HepG2 (cell line): ENCODE results near the gene ECSIT. TPM values are rescaled to one million over a fixed set of nuclear protein-coding genes. Genes with fewer than 3 reads are reported as not detected.
A peak's percentile ranks its signal among the peaks of the same experiment; 100 is the strongest.

Experiments used
- BCL3 ChIP-seq: sonication (generic); formaldehyde crosslinking; IDR thresholded peaks from 2 replicates; pipeline ENCODE4 v1.5.1; 2020; ENCODE audit warnings: mild to moderate bottlenecking, missing genetic modification reagents, moderate library complexity
- DMTF1 ChIP-seq: sonication (generic); formaldehyde crosslinking; IDR thresholded peaks from 2 replicates; pipeline ENCODE4 v1.4.0; 2020; ENCODE audit warnings: mild to moderate bottlenecking, missing genetic modification reagents
- HIC2 ChIP-seq: sonication (generic); formaldehyde crosslinking; IDR thresholded peaks from 2 replicates; pipeline ENCODE4 v1.9.0; 2022; ENCODE audit warnings: low read depth, missing genetic modification reagents
- KDM2A ChIP-seq: sonication (generic); formaldehyde crosslinking; IDR thresholded peaks from 2 replicates; pipeline ENCODE4 v1.4.0; 2020; ENCODE audit warnings: low read depth, missing genetic modification reagents, borderline replicate concordance
- KDM6A ChIP-seq: IDR thresholded peaks from 2 replicates; pipeline ENCODE4 v1.6.1; 2016; ENCODE audit warnings: low read depth
- MAFK ChIP-seq, 2 experiments: IDR thresholded peaks in 1 of 2; conservative IDR thresholded peaks in 1 of 2; 2 replicates each; pipeline ENCODE4 v1.6.1; 2011; ENCODE audit warnings: improper control_type of control experiment in 2 of 2, low read length in 2 of 2
- REL ChIP-seq: sonication (generic); formaldehyde crosslinking; conservative IDR thresholded peaks from 2 replicates; pipeline ENCODE4 v1.8.0; 2022; ENCODE audit warnings: mild to moderate bottlenecking, missing genetic modification reagents, moderate library complexity
- SMAD3 ChIP-seq: sonication (generic); formaldehyde crosslinking; IDR thresholded peaks from 2 replicates; pipeline ENCODE4 v1.4.0; 2020; ENCODE audit warnings: missing genetic modification reagents
- SNRNP70 ChIP-seq: fragments of 200-400 bp; formaldehyde crosslinking; IDR thresholded peaks from 2 replicates; pipeline ENCODE4 v1.6.1; 2017; ENCODE audit warnings: mild to moderate bottlenecking, low read depth, low read length, moderate library complexity
- SRSF9 ChIP-seq: fragments of 200-400 bp; formaldehyde crosslinking; IDR thresholded peaks from 2 replicates; pipeline ENCODE4 v1.6.1; 2018; ENCODE audit warnings: borderline replicate concordance, mild to moderate bottlenecking, low read depth, low read length; ENCODE audit not compliant: insufficient read depth, poor library complexity, severe bottlenecking
- TBP ChIP-seq: sonication (generic); formaldehyde crosslinking; IDR thresholded peaks from 2 replicates; pipeline ENCODE4 v1.5.0; 2020; ENCODE audit warnings: missing genetic modification reagents
- TSC22D2 ChIP-seq: sonication (generic); formaldehyde crosslinking; IDR thresholded peaks from 2 replicates; pipeline ENCODE4 v1.5.1; 2020; ENCODE audit warnings: missing genetic modification reagents, mild to moderate bottlenecking, borderline replicate concordance
- ZBTB8A ChIP-seq: sonication (generic); formaldehyde crosslinking; IDR thresholded peaks from 2 replicates; pipeline ENCODE4 v1.4.0; 2020; ENCODE audit warnings: mild to moderate bottlenecking, low read depth, missing genetic modification reagents, borderline replicate concordance
- ZFAT ChIP-seq: sonication (generic); formaldehyde crosslinking; conservative IDR thresholded peaks from 2 replicates; pipeline ENCODE4 v1.8.1; 2023; ENCODE audit warnings: missing genetic modification reagents, inconsistent platforms
- ZFP36L2 ChIP-seq: sonication (generic); formaldehyde crosslinking; IDR thresholded peaks from 2 replicates; pipeline ENCODE4 v1.4.0; 2020; ENCODE audit warnings: missing genetic modification reagents
- ZFP41 ChIP-seq: sonication (generic); formaldehyde crosslinking; IDR thresholded peaks from 2 replicates; pipeline ENCODE4 v1.4.0; 2020; ENCODE audit warnings: mild to moderate bottlenecking, missing genetic modification reagents, borderline replicate concordance
- ZMYM3 ChIP-seq: sonication (generic); formaldehyde crosslinking; IDR thresholded peaks from 2 replicates; pipeline ENCODE4 v1.5.1; 2020; ENCODE audit warnings: mild to moderate bottlenecking, missing genetic modification reagents
- ZNF205 ChIP-seq: IDR thresholded peaks from 2 replicates; pipeline ENCODE4 v1.6.1; 2018; ENCODE audit warnings: missing biosample characterization, missing genetic modification reagents
- ZNF264 ChIP-seq: sonication (generic); formaldehyde crosslinking; IDR thresholded peaks from 2 replicates; pipeline ENCODE4 v1.4.0; 2020; ENCODE audit warnings: missing genetic modification reagents
- ZSCAN12 ChIP-seq: sonication (generic); formaldehyde crosslinking; IDR thresholded peaks from 2 replicates; pipeline ENCODE4 v1.9.0; 2021; ENCODE audit warnings: mild to moderate bottlenecking, missing genetic modification reagents
- ZSCAN25 ChIP-seq: sonication (generic); formaldehyde crosslinking; IDR thresholded peaks from 2 replicates; pipeline ENCODE4 v1.8.0; 2022; ENCODE audit warnings: mild to moderate bottlenecking, missing genetic modification reagents
- polyA plus RNA-seq, 8 experiments: library from polyadenylated mRNA; depleted of rRNA in 3 of 8; stranded (reverse) in 7 of 8; unstranded in 1 of 8; fragments of >200 nt; fragmentation: Illumina TruSeq in 4 of 8; extraction: Trizol in 4 of 8; gene quantifications; 2 replicates each; pipeline versions ENCODE4 v1.2.1 to v1.2.3, GENCODE V29; 2011 to 2016; ENCODE audit warnings: low read depth in 4 of 8, missing spikeins in 1 of 8, mixed read lengths in 1 of 8; ENCODE audit not compliant: insufficient read depth in 1 of 8
- total RNA-seq, 5 experiments: library from RNA; depleted of rRNA; stranded (reverse); fragments of >200 nt; fragmentation: Illumina TruSeq; extraction: Trizol; gene quantifications; 2 replicates each; pipeline ENCODE4 v1.2.3, GENCODE V29; 2016; ENCODE audit warnings: low read depth in 1 of 5

The ECSIT gene
- total and polyA plus RNA-seq, 2 of the 13 experiments (the other 11 are each of a cell fraction or from before 2014, with no cell fraction given) = 36.4 to 62.3 TPM

- TF ChIP-seq SMAD3 (no peak), DMTF1 (CRISPR knock-in tag) (no peak), ZFP36L2 (peak; percentile 49; the same call in 1 of the 2 replicates), TSC22D2 (CRISPR knock-in tag) (peak; percentile 86; the same call in 1 of the 2 replicates), ZSCAN12 (CRISPR knock-in tag) (0 out of 2 replicates have a peak, but pooled peaks have one; percentile 59), SNRNP70 (no peak), ZSCAN25 (CRISPR knock-in tag) (no peak), KDM2A (CRISPR knock-in tag) (peak; percentile 97), REL (no peak), SRSF9 (no peak), HIC2 (0 out of 2 replicates have a peak, but pooled peaks have one; percentile 22), ZFP41 (CRISPR knock-in tag) (peak; percentile 78; the same call in 1 of the 2 replicates), BCL3 (CRISPR knock-in tag) (no peak), KDM6A (no peak), ZMYM3 (peak; percentile 91), ZFAT (CRISPR knock-in tag) (0 out of 2 replicates have a peak, but pooled peaks have one; percentile 30), ZNF264 (peak; percentile 70; the same call in 1 of the 2 replicates), MAFK (conservative IDR thresholded peaks at IDR 0.05 in 1 of 2, IDR thresholded peaks at IDR 0.05 in 1 of 2; ENCODE audit: low read length in 2 of 2) (no peak), ZNF205 (CRISPR knock-in tag) (no peak), TBP (CRISPR knock-in tag) (no peak), ZBTB8A (CRISPR knock-in tag) (no peak)
These were observed 46.4 kb downstream of the ECSIT start (continued) for GRCh38 chr19:11482384-11483050.
